WTC11 (cell line): ENCODE results near the gene MPI. TPM values are rescaled to one million over a fixed set of nuclear protein-coding genes. Genes with fewer than 3 reads are reported as not detected.

Experiments
- ATAC-seq: fragments of 200-7000 bp; cut with Tn5 transposase; 2 replicates; pipeline ENCODE4 v1.10.0; 2021; ENCODE audit warnings: mild to moderate bottlenecking, moderate library complexity
- CTCF ChIA-PET: fragments of 300-600 bp; sonication (Branson Sonifier 250); formaldehyde crosslinking; loops from one replicate; lab custom pipeline; 2021; ENCODE audit warnings: antibody characterized with exemption; lab: Charles Lee
- POLR2A ChIA-PET: fragments of 350-600 bp; sonication (Branson Sonifier 250); formaldehyde crosslinking; loops from one replicate; lab custom pipeline; 2021; ENCODE audit warnings: antibody characterized with exemption; lab: Charles Lee
- DNase-seq: peaks from one replicate; pipeline ENCODE4 v3.0.0; 2021; ENCODE audit warnings: low spot score
- H3K27ac Mint-ChIP-seq: 2 replicates; pipeline ENCODE4 v1.8.0; 2021; ENCODE audit warnings: mixed read lengths
- H3K27me3 Mint-ChIP-seq: 2 replicates; pipeline ENCODE4 v1.8.0; 2021; ENCODE audit warnings: low read depth, mild to moderate bottlenecking, moderate library complexity, mixed read lengths
- H3K36me3 Mint-ChIP-seq: 2 replicates; pipeline ENCODE4 v1.8.0; 2021; ENCODE audit warnings: mixed read lengths
- H3K4me1 Mint-ChIP-seq: 2 replicates; pipeline ENCODE4 v1.8.0; 2022; ENCODE audit warnings: mixed read lengths
- H3K4me3 Mint-ChIP-seq: 2 replicates; pipeline ENCODE4 v1.8.0; 2021; ENCODE audit warnings: mild to moderate bottlenecking, moderate library complexity, mixed read lengths
- H3K9me3 Mint-ChIP-seq: 2 replicates; pipeline ENCODE4 v1.8.0; 2021; ENCODE audit warnings: mixed read lengths
- EMX1 ChIP-seq: fragments of 250-450 bp; sonication (Bioruptor Pico); IDR thresholded peaks from 2 replicates; pipeline ENCODE4 v1.8.0; 2021; ENCODE audit warnings: mild to moderate bottlenecking
- ETV6 ChIP-seq: sonication (generic); formaldehyde crosslinking; IDR thresholded peaks from 2 replicates; pipeline ENCODE4 v1.8.1; 2022; ENCODE audit warnings: mild to moderate bottlenecking, missing genetic modification reagents
- GTF2I ChIP-seq: fragments of 250-450 bp; sonication (Bioruptor Pico); conservative IDR thresholded peaks from 2 replicates; pipeline ENCODE4 v1.4.0; 2021; ENCODE audit warnings: mild to moderate bottlenecking
- HMGA2 ChIP-seq: fragments of 250-450 bp; sonication (Bioruptor Pico); IDR thresholded peaks from 2 replicates; pipeline ENCODE4 v1.4.0; 2021; ENCODE audit warnings: mild to moderate bottlenecking, moderate library complexity
- HMGXB4 ChIP-seq: sonication (generic); formaldehyde crosslinking; IDR thresholded peaks from 2 replicates; pipeline ENCODE4 v1.8.1; 2023; ENCODE audit warnings: mild to moderate bottlenecking, moderate library complexity, missing genetic modification reagents
- NR1H2 ChIP-seq: sonication (generic); formaldehyde crosslinking; IDR thresholded peaks from 2 replicates; pipeline ENCODE4 v1.9.0; 2021; ENCODE audit warnings: mild to moderate bottlenecking, moderate library complexity, missing genetic modification reagents
- TCF7 ChIP-seq: sonication (generic); formaldehyde crosslinking; IDR thresholded peaks from 2 replicates; pipeline ENCODE4 v1.8.0; 2022; ENCODE audit warnings: mild to moderate bottlenecking, low read depth, missing genetic modification reagents, moderate library complexity
- ZBTB21 ChIP-seq: sonication (generic); formaldehyde crosslinking; IDR thresholded peaks from 2 replicates; pipeline ENCODE4 v1.8.1; 2023; ENCODE audit warnings: mild to moderate bottlenecking, missing genetic modification reagents, borderline replicate concordance
- ZNF121 ChIP-seq: sonication (generic); formaldehyde crosslinking; IDR thresholded peaks from 2 replicates; pipeline ENCODE4 v1.8.0; 2023; ENCODE audit warnings: missing genetic modification reagents
- ZNF232 ChIP-seq: sonication (generic); formaldehyde crosslinking; IDR thresholded peaks from 2 replicates; pipeline ENCODE4 v1.8.0; 2022; ENCODE audit warnings: mild to moderate bottlenecking, missing genetic modification reagents
- ZNF263 ChIP-seq: sonication (generic); formaldehyde crosslinking; IDR thresholded peaks from 2 replicates; pipeline ENCODE4 v1.8.1; 2022; ENCODE audit warnings: low read depth, mild to moderate bottlenecking, moderate library complexity, missing genetic modification reagents
- ZNF281 ChIP-seq: sonication (generic); formaldehyde crosslinking; IDR thresholded peaks from 2 replicates; pipeline ENCODE4 v1.8.0; 2023; ENCODE audit warnings: mild to moderate bottlenecking, missing genetic modification reagents
- total RNA-seq: library from RNA; stranded (reverse); gene quantifications from 3 replicates; pipeline ENCODE4 v1.2.3, GENCODE V29; 2021
- TF ChIP-seq, protein P1 (sequence below): fragments of 250-450 bp; sonication (Bioruptor Pico); IDR thresholded peaks from 2 replicates; pipeline ENCODE4 v1.9.0; 2021; ENCODE audit warnings: mild to moderate bottlenecking, borderline replicate concordance
- TF ChIP-seq, protein P2 (sequence below): sonication (generic); formaldehyde crosslinking; IDR thresholded peaks from 2 replicates; pipeline ENCODE4 v1.8.1; 2023; ENCODE audit warnings: mild to moderate bottlenecking, missing genetic modification reagents, borderline replicate concordance

Gene MPI
- total RNA-seq, 1 experiment from 2014 or later: 36.3 TPM

DNA sequence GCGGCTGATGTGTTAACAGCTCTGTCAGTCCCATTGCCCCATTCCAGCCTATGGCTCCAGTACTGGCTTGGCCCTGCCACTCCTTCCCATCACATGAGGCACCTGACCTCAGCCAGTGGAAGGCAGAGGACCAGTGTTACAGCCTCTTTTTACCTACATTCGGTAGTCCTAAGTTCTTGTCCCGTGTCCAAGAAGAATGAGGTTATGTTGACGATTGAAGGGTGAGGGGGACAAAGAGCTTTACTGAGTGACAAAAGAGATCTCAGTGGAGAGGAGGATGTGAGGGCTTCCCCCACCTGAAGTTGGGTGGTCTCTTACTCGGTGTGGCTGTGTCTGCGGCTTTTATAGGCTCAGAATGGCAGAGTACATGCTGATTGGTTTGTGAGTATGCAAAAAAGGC is 7.3 kb upstream of the MPI start:
- no peak overlapping the region for H3K4me3 Mint-ChIP-seq
- 0 out of 2 replicates have a peak, but pooled peaks cover 3% of the 10 kb centered on the region for H3K4me1 Mint-ChIP-seq
- TF ChIP-seq ZNF232 (no peak), HMGXB4 (no peak), ZBTB21 (CRISPR knock-in tag) (no peak), NR1H2 (CRISPR knock-in tag) (no peak), ZNF263 (no peak), EMX1 (CRISPR knock-in tag) (no peak), HMGA2 (no peak), GTF2I (CRISPR knock-in tag) (no peak), ZNF281 (CRISPR knock-in tag) (no peak), TCF7 (no peak), ETV6 (CRISPR knock-in tag) (no peak), ZNF121 (CRISPR knock-in tag) (no peak)
- TF ChIP-seq, protein P1, sequence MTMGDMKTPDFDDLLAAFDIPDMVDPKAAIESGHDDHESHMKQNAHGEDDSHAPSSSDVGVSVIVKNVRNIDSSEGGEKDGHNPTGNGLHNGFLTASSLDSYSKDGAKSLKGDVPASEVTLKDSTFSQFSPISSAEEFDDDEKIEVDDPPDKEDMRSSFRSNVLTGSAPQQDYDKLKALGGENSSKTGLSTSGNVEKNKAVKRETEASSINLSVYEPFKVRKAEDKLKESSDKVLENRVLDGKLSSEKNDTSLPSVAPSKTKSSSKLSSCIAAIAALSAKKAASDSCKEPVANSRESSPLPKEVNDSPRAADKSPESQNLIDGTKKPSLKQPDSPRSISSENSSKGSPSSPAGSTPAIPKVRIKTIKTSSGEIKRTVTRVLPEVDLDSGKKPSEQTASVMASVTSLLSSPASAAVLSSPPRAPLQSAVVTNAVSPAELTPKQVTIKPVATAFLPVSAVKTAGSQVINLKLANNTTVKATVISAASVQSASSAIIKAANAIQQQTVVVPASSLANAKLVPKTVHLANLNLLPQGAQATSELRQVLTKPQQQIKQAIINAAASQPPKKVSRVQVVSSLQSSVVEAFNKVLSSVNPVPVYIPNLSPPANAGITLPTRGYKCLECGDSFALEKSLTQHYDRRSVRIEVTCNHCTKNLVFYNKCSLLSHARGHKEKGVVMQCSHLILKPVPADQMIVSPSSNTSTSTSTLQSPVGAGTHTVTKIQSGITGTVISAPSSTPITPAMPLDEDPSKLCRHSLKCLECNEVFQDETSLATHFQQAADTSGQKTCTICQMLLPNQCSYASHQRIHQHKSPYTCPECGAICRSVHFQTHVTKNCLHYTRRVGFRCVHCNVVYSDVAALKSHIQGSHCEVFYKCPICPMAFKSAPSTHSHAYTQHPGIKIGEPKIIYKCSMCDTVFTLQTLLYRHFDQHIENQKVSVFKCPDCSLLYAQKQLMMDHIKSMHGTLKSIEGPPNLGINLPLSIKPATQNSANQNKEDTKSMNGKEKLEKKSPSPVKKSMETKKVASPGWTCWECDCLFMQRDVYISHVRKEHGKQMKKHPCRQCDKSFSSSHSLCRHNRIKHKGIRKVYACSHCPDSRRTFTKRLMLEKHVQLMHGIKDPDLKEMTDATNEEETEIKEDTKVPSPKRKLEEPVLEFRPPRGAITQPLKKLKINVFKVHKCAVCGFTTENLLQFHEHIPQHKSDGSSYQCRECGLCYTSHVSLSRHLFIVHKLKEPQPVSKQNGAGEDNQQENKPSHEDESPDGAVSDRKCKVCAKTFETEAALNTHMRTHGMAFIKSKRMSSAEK (CRISPR knock-in tag): no peak
- TF ChIP-seq, protein P2, sequence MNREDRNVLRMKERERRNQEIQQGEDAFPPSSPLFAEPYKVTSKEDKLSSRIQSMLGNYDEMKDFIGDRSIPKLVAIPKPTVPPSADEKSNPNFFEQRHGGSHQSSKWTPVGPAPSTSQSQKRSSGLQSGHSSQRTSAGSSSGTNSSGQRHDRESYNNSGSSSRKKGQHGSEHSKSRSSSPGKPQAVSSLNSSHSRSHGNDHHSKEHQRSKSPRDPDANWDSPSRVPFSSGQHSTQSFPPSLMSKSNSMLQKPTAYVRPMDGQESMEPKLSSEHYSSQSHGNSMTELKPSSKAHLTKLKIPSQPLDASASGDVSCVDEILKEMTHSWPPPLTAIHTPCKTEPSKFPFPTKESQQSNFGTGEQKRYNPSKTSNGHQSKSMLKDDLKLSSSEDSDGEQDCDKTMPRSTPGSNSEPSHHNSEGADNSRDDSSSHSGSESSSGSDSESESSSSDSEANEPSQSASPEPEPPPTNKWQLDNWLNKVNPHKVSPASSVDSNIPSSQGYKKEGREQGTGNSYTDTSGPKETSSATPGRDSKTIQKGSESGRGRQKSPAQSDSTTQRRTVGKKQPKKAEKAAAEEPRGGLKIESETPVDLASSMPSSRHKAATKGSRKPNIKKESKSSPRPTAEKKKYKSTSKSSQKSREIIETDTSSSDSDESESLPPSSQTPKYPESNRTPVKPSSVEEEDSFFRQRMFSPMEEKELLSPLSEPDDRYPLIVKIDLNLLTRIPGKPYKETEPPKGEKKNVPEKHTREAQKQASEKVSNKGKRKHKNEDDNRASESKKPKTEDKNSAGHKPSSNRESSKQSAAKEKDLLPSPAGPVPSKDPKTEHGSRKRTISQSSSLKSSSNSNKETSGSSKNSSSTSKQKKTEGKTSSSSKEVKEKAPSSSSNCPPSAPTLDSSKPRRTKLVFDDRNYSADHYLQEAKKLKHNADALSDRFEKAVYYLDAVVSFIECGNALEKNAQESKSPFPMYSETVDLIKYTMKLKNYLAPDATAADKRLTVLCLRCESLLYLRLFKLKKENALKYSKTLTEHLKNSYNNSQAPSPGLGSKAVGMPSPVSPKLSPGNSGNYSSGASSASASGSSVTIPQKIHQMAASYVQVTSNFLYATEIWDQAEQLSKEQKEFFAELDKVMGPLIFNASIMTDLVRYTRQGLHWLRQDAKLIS (CRISPR knock-in tag): no peak
- TF ChIP-seq, all 79 proteins: peak for 0
- ATAC-seq (no peak), DNase-seq (no peak)
- peaks cover 6% of the 10 kb centered on the region for H3K9me3 Mint-ChIP-seq
- ChIA-PET POLR2A (no interaction called here), CTCF (interaction anchor here (4.2 kb wide), 1 partner anchor 19 kb away, joined by 27 read pairs; no protein-coding TSS in a partner anchor)
- no peak overlapping the region for H3K27ac Mint-ChIP-seq
- H3K36me3 Mint-ChIP-seq: peaks cover 5% of the 10 kb centered on the region; the same call in 1 of the 2 replicates
- H3K27me3 Mint-ChIP-seq: peaks cover 8% of the 10 kb centered on the region
